Activated CD4-positive, CD25-positive, alpha-beta regulatory T cell treated with anti-CD3 and anti-CD28 coated beads, Interleukin-2, amount 50 U/mL, for 72 hours (primary cell): Measurements from ENCODE around the gene DEGS2.
"Not testable (repeated sequence)": the region's sequence is repeated elsewhere in the genome, so short reads cannot be mapped to it uniquely, and the experiment has no call there.

Experiments used
- DNase-seq: peaks from one replicate; pipeline ENCODE4 v3.0.0; 2021

Gene DEGS2

GRCh38 chr14:100159094-100159864 is at the start of gene DEGS2:
DEGS2 (minus strand) TSS chr14:100159645; CDS start chr14:100159587, 58 bp downstream.
- DNase-seq: peak; percentile 52

GRCh38 chr14:100208136-100208535 is 48.7 kb upstream of the DEGS2 start:
- DNase-seq: not testable (repeated sequence)

GRCh38 chr14:100207588-100207987 is 48.1 kb upstream of the DEGS2 start:
- DNase-seq: not testable (repeated sequence)

- DNase-seq: not testable (repeated sequence)
Measured at GRCh38 chr14:100204835-100205167, 45.4 kb upstream of the DEGS2 start.

GRCh38 chr14:100203962-100204834 is 44.8 kb upstream of the DEGS2 start:
- no peak for DNase-seq

GRCh38 chr14:100203146-100203545 is 43.7 kb upstream of the DEGS2 start:
- DNase-seq: no peak

GRCh38 chr14:100202712-100203111 is 43.3 kb upstream of the DEGS2 start:
- DNase-seq: no peak

- DNase-seq: no peak
Measured at GRCh38 chr14:100201701-100202100, 42.3 kb upstream of the DEGS2 start.

GRCh38 chr14:100200311-100200710 is 40.9 kb upstream of the DEGS2 start:
- DNase-seq: no peak

- no peak for DNase-seq
Measured at GRCh38 chr14:100199240-100199860, 39.9 kb upstream of the DEGS2 start.

GRCh38 chr14:100193417-100194357 is 34.2 kb upstream of the DEGS2 start:
- peak; percentile 34 for DNase-seq

GRCh38 chr14:100192672-100193416 is 33.4 kb upstream of the DEGS2 start:
- peak; percentile 100 for DNase-seq

- DNase-seq: no peak
Measured at GRCh38 chr14:100192250-100192671, 32.8 kb upstream of the DEGS2 start.

- DNase-seq: no peak
Measured at GRCh38 chr14:100191584-100192249, 32.3 kb upstream of the DEGS2 start.

GRCh38 chr14:100190126-100190525 is 30.7 kb upstream of the DEGS2 start:
- DNase-seq: no peak

GRCh38 chr14:100188392-100189030 is 29.1 kb upstream of the DEGS2 start:
- DNase-seq: no peak

GRCh38 chr14:100187247-100187833 is 27.9 kb upstream of the DEGS2 start:
- DNase-seq: no peak

GRCh38 chr14:100181876-100182551 is 22.6 kb upstream of the DEGS2 start:
- not testable (repeated sequence) for DNase-seq

GRCh38 chr14:100180671-100181070 is 21.2 kb upstream of the DEGS2 start:
- not testable (repeated sequence) for DNase-seq
